HEK293T (cell line): ENCODE results near the gene RGL1.

Experiments
- CTCF ChIA-PET: fragments of 350-600 bp; formaldehyde crosslinking; extraction: SDS; loops from one replicate; lab custom pipeline; 2021; ENCODE audit warnings: antibody characterized with exemption, inconsistent platforms; lab: Yijun Ruan, JAX
- POLR2A ChIA-PET: fragments of 350-600 bp; formaldehyde crosslinking; extraction: SDS; loops from one replicate; lab custom pipeline; 2020; ENCODE audit warnings: antibody characterized with exemption, inconsistent platforms; lab: Yijun Ruan, JAX
- DNase-seq: peaks from one replicate; pipeline ENCODE4 v3.0.0; 2012; ENCODE audit warnings: mixed read lengths; ENCODE audit errors: extremely low spot score
- ARNT ChIP-seq: fragments of 450-650 bp; IDR thresholded peaks from 2 replicates; pipeline ENCODE4 v1.6.1; 2017; ENCODE audit warnings: mild to moderate bottlenecking
- BHLHE40 ChIP-seq: fragments of 450-650 bp; IDR thresholded peaks from 2 replicates; pipeline ENCODE4 v1.6.1; 2016; ENCODE audit warnings: mild to moderate bottlenecking, moderate library complexity, borderline replicate concordance
- CTBP1 ChIP-seq: fragments of 450-650 bp; IDR thresholded peaks from 2 replicates; pipeline ENCODE4 v1.6.1; 2016; ENCODE audit warnings: borderline replicate concordance
- ELF4 ChIP-seq: fragments of 450-650 bp; IDR thresholded peaks from 2 replicates; pipeline ENCODE4 v1.6.1; 2017; ENCODE audit warnings: antibody characterized with exemption
- FOXA1 ChIP-seq: fragments of 450-650 bp; IDR thresholded peaks from 2 replicates; pipeline ENCODE4 v1.6.1; 2016; ENCODE audit warnings: mild to moderate bottlenecking
- FOXK2 ChIP-seq: fragments of 450-650 bp; IDR thresholded peaks from 2 replicates; pipeline ENCODE4 v1.6.1; 2016; ENCODE audit warnings: mild to moderate bottlenecking
- FOXM1 ChIP-seq: fragments of 450-650 bp; IDR thresholded peaks from 2 replicates; pipeline ENCODE4 v1.6.1; 2017; ENCODE audit warnings: mild to moderate bottlenecking, borderline replicate concordance
- HDGF ChIP-seq: fragments of 450-650 bp; IDR thresholded peaks from 2 replicates; pipeline ENCODE4 v1.6.1; 2017; ENCODE audit warnings: antibody characterized with exemption, borderline replicate concordance
- L3MBTL2 ChIP-seq: fragments of 450-650 bp; conservative IDR thresholded peaks from 2 replicates; pipeline ENCODE4 v1.6.1; 2016; ENCODE audit warnings: mild to moderate bottlenecking
- LEF1 ChIP-seq: fragments of 450-650 bp; IDR thresholded peaks from 2 replicates; pipeline ENCODE4 v1.6.1; 2017; ENCODE audit warnings: mild to moderate bottlenecking, borderline replicate concordance
- NFRKB ChIP-seq: fragments of 450-650 bp; IDR thresholded peaks from 2 replicates; pipeline ENCODE4 v1.6.1; 2016; ENCODE audit warnings: mild to moderate bottlenecking, moderate library complexity
- PKNOX1 ChIP-seq: fragments of 450-650 bp; IDR thresholded peaks from 2 replicates; pipeline ENCODE4 v1.6.1; 2016
- SP1 ChIP-seq: fragments of 450-650 bp; IDR thresholded peaks from 2 replicates; pipeline ENCODE4 v1.6.1; 2017
- SUZ12 ChIP-seq: fragments of 450-650 bp; IDR thresholded peaks from 2 replicates; pipeline ENCODE4 v1.6.1; 2016; ENCODE audit warnings: mild to moderate bottlenecking
- TARDBP ChIP-seq: fragments of 450-650 bp; IDR thresholded peaks from 2 replicates; pipeline ENCODE4 v1.6.1; 2016
- ZNF384 ChIP-seq: fragments of 450-650 bp; IDR thresholded peaks from 2 replicates; pipeline ENCODE4 v1.6.1; 2016

RGL1 gene

GRCh38 chr1:183872403-183872802 is 67.5 kb downstream of the RGL1 start:
- no peak for TF ChIP-seq FOXM1
- TF ChIP-seq FOXK2, result no peak
- TF ChIP-seq HDGF, result no peak
- no peak for TF ChIP-seq SP1
- DNase-seq, result no peak
- CTCF ChIA-PET, result no interaction called here
- POLR2A ChIA-PET, result no interaction called here

DNA sequence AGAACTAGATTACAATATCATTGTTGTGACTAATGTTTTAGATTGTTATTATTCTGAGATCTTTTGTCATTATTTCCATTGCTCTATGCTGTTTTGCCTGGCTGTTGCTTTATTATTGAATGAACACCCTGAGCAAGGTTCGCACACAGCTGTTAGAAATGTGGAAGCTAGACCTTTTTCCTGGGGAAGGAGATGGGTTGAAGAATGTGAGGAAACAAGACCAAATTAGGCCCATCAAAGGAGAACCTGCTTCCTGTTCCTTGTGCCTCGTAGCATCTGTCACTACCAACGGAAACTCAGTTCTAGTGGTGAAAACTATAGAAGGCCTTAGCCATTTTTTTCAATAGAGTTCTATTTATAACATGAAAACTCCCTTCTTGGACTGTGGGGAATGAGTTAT is 68.7 kb downstream of the RGL1 start:
- CTCF ChIA-PET, result no interaction called here
- no peak for DNase-seq
- POLR2A ChIA-PET, result no interaction called here
- TF ChIP-seq FOXM1 (no peak), TARDBP (no peak), SUZ12 (no peak), FOXK2 (no peak), BHLHE40 (no peak), CTBP1 (no peak)

DNA sequence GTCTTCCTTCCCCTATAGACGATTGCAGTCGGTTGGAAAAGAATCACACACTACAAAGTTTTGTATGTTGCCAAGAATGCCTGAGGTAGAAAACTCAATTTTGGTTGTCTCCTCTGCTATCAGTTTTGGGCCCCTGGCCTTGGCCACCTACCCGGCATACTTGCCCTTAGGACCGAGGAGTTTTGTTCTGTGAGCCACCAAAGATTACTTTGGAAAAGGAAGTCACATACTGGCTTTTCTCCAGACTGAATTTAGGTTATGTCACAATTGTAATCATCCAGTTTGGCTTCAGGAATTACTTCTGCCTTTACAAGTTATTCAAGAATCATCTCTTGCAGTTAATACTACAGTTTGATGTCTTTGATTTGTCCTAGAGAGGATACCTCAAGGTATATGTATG is 71.4 kb downstream of the RGL1 start:
- DNase-seq, result no peak
- POLR2A ChIA-PET, result no interaction called here
- TF ChIP-seq SP1, result no peak
- no peak for TF ChIP-seq HDGF
- CTCF ChIA-PET, result no interaction called here

GRCh38 chr1:183877053-183877720 is 72.3 kb downstream of the RGL1 start:
- TF ChIP-seq FOXK2 (no peak), FOXA1 (no peak), CTBP1 (no peak), FOXM1 (no peak), ELF4 (no peak)
- ChIA-PET CTCF (no interaction called here), POLR2A (no interaction called here)
- DNase-seq, result no peak

DNA sequence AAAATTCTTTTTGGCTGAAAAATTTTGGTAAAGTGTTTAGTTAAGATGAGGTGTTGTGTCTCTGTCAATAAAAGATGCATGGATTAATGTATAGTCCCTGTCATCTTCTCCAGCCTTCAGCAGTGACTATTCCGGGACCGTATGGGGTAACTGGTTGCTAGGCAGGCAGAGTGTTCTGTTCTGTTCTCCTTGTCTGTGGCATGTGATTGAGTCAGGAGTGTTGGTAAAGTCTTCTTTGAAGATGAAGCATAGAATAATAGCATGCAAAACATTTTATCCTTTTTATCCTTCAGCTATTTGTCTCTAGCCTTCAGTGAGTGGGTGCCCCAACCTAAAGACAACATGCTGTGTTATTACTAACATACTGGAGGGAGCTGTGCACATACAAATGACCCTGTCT is 74.6 kb downstream of the RGL1 start:
- ChIA-PET POLR2A (no interaction called here), CTCF (no interaction called here)
- TF ChIP-seq CTBP1 (no peak), ELF4 (no peak), FOXA1 (no peak), BHLHE40 (no peak), SP1 (no peak), PKNOX1 (no peak), L3MBTL2 (no peak), ZNF384 (no peak), FOXM1 (no peak), LEF1 (no peak), NFRKB (no peak), TARDBP (no peak), HDGF (no peak), ARNT (no peak), FOXK2 (no peak), SUZ12 (no peak)
- peak; percentile 22 for DNase-seq

- DNase-seq, result no peak
- ChIA-PET CTCF (no interaction called here), POLR2A (no interaction called here)
- TF ChIP-seq PKNOX1 (no peak), ELF4 (no peak), TARDBP (no peak), LEF1 (no peak), SUZ12 (no peak), FOXK2 (no peak), BHLHE40 (no peak), ZNF384 (no peak), L3MBTL2 (no peak), NFRKB (no peak), CTBP1 (no peak), SP1 (no peak), FOXM1 (no peak), FOXA1 (no peak), ARNT (no peak), HDGF (no peak)
Observed at GRCh38 chr1:183879966-183880365, 75.0 kb downstream of the RGL1 start.

DNA sequence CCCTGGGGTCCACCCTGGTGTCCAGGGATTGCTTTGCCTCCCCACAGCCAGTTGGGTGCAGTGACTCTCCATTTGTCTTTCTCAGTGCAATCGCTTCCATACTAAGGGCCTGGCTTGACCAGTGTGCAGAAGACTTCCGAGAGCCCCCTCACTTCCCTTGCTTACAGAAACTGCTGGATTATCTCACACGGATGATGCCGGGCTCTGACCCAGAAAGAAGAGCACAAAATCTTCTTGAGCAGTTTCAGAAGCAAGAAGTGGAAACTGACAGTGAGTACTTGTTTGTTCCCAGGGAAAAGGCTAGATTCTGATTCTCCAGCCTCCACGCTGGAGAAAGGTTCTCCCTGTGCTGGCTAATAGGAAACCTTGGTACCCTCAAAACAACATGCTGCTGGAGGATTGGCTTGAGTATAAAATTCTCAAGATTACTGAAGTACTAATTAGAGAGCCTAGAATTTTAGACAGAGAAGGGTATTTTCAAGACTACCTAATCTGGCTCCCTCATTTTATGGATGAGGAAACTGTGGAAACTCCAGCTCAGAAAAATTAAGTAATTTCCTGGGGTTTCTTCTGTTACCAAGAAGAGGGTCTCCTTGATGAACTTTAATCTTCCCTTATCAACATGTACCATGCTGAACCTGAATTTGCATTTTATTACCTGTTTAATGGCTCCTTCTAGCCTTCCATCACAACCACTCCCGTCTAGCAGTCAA is 75.8 kb downstream of the RGL1 start:
- DNase-seq, result no peak
- POLR2A ChIA-PET, result no interaction called here
- TF ChIP-seq ELF4 (no peak), BHLHE40 (no peak), L3MBTL2 (no peak), TARDBP (no peak), ARNT (no peak), SP1 (no peak), NFRKB (no peak), ZNF384 (no peak), FOXA1 (no peak), HDGF (no peak), SUZ12 (no peak)
- CTCF ChIA-PET, result interaction anchor here (1.8 kb wide), 1 partner anchor 35 kb away, joined by 6 read pairs; no protein-coding TSS in a partner anchor
